GM21825 (cell line): ENCODE measurements around the gene LYSMD1.
A peak's percentile ranks its signal among the peaks of the same experiment; 100 is the strongest.
"Not testable (repeated sequence)": the region's sequence is repeated elsewhere in the genome, so short reads cannot be mapped to it uniquely, and the experiment has no call there.

Experiments
- ATAC-seq: cut with Tn5 transposase; IDR thresholded peaks from one replicate; pipeline ENCODE4 v1.9.1; 2021; ENCODE audit warnings: mild to moderate bottlenecking, moderate library complexity; ENCODE audit not compliant: unreplicated experiment

The LYSMD1 gene

GRCh38 chr1:151165738-151166504 is at the start of gene LYSMD1, which contains the start of gene SCNM1:
Gene LYSMD1, minus strand, starts transcription at chr1:151165902. Its CDS starts 644 bp downstream, at chr1:151165258.
Gene SCNM1, plus strand, starts transcription at chr1:151166144. Its CDS starts 9 bp downstream, at chr1:151166153.
- ATAC-seq: peak; percentile 84

GRCh38 chr1:151213560-151213959 is 47.9 kb upstream of the LYSMD1 start:
- no peak for ATAC-seq

DNA sequence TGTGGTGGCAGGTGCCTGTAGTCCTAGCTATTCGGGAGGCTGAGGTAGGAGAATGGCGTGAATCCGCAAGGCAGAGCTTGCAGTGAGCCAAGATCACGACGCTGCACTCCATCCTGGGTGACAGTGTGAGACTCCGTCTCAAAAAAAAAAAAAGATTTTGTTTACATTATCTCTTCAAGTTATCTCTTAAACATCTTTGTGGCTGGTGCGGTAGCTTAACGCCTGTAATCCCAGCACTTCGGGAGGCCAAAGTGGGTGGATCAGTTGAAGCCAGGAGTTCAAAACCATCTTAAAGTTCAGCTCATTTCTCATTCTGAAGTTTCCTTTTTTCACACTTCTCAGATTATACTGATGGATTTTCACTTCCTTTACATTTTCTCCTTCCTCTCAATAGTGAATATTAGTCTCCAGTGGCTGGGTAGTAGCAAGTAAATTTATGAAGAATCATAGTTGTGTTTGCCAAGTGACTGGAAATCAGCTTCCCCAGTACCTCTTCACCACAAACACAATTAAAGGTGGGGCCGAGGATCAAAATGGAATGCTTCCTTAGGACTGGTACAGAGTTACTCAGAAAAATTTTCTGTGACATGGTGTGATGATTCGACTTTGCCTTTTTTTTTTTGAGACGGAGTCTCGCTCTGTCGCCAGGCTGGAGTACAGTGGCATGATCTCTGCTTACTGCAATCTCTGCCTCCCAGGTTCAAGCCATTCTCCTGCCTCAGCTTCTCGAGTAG is 46.4 kb upstream of the LYSMD1 start:
- ATAC-seq: no peak

DNA sequence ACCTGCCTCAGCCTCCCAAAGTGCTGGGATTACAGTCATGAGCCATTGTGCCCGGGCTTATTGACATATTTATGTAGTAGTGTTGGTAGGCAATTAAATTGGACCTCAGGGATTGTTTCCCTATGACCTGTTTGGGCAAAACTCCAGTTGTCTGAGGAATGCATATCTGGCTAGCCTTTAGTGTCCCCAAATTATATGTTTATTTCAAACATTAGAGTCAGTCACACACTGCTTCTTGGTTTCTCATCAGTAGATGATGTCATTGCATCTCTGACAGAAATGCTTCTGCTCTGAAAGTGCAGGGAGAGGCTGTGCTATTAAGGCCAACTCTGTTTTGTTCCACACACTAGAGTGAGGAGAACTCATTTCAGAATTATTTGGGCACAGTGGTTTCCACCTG is 45.1 kb upstream of the LYSMD1 start:
- no peak for ATAC-seq

DNA sequence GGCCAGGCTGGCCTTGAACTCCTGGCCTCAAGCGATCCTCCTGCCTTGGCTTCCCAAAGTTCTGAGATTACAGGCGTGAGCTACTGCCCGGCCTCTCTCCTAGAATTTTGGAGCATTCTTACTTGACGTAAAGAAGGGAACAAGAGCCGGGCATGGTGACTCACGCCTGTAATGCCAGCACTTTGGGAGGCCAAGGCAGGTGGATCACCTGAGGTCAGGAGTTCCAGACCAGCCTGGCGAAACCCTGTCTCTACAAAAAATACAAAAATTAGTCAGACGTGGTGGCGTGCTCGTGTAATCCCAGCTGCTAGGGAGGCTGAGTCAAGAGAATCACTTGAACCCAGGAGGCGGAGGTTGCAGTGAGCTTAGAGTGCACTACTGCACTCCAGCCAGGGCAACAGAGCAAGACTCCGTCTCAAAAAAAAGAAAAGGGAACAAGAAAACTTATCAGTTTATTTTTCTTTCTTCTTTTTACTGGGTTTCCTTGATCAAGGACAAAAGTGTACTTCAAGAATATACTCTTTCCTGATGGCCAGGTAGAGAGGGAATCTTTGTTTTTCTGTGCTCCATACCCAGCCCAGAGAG is 39.8 kb upstream of the LYSMD1 start:
- not testable (repeated sequence) for ATAC-seq

- no peak for ATAC-seq
These were observed 34.3 kb upstream of the LYSMD1 start for GRCh38 chr1:151199873-151200581.

DNA sequence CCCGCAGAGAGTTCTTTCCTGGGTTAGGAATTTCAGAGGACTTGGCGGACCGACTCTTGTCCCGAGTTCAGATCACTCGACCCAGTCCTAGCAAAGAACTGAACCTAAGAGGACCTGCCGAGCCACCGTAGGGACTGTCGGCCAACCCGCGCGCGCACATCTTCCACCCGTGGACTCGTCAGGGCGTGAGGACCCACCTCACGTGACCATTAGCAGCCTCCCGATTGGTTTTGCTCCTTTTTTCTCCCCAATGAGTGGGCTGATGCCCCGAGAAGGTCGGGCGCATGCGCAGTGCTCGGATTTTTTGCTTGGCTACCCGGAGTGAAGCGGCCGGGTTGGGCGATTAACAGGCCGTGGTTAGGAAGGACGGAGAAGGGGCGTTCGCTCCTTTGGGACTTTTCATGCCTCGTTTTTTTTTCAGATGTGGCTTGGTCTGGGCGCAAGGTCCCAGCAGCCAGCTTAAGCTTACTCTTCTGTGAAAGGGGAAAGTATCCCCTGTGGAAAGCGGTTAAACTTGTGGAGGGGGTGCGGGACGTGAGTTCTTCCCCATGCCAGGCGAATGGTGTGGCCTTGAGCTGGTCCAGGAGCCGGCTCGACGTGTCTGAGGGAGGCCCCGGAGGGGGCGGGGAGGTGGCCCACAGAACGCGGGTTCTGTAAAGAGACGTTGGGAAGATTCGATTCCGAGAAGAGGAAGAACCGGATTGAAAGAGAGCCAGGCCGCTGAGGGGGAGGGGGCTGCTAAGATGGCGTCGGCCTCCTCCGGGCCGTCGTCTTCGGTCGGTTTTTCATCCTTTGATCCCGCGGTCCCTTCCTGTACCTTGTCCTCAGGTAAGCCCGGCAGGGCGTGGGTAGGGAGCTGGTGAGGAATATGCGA is 32.8 kb upstream of the LYSMD1 start, which contains the start of gene PIP5K1A:
Gene PIP5K1A (plus strand): TSS at position 299 of the 874 bp plus-strand sequence. CDS start 445 bp downstream, at position 744.
- ATAC-seq: peak; percentile 75

DNA sequence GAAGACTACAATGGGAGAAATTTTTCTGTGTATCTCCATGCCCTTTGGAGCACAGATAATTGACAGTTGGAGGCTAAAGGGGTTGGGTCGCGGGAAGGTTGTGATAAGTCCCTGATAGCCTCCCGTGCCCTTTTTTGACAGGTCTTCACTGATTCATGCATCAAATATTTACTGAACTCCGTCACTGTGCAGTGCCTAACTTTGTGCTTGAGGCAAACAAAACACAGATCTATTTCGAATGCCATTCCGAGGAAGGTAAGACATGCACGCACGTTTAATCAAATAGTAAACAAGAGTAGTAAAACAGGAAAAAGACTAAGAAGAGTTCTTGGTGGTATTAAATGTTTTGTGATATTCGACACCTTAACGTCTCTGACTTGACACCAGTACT is 32.2 kb upstream of the LYSMD1 start:
- peak; percentile 5 for ATAC-seq

DNA sequence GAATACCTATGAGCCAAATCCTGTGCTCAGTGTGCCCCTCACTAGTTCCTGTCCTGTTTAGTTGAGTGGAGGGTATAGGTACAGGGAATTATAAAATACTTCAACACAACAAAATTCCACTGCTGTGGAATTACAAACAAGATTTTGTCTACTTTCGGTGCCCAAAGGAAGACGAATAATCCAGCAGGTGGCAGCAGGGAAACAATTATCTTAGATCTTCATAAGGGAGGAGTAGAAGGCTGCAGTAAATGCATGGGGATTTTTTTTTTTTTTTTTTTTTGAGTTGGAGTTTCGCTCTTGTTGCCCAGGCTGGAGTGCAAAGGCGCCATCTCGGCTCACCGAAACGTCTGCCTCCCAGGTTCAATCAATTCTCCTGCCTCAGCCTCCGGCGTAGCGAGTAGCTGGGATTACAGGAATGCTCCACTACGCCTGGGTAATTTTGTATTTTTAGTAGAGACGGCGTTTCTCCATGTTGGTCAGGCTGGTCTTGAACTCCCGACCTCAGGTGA is 30.6 kb upstream of the LYSMD1 start:
- ATAC-seq: no peak

DNA sequence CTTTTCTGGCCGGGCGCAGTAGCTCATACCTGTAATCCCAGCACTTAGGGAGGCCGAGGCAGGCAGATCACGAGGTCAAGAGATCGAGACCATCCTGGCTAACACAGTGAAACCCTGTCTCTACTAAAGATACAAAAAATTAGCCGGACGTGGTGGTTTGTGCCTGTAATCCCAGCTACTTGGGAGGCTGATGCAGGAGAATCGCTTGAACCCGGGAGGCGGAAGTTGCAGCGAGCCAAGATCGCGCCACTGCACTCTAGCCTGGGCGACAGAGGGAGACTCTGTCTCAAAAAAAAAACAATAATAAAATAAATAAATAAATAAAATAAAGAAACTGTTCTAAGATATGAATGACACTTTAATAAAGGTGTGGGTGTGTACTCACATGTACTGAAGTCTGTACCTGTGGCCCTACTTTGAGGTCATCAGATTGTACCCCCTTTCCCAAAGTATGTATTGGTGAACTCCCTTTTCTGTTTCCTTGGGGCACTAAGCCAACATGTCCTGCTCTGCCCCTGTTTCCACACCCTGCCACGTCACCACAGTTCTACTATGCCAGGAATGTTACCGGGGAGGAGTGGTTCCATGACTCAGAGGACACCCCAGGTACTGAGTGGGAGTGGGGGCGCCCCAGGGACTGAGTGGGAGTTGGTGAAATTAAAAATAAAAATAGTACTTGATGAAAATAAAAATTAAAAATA is 29.3 kb upstream of the LYSMD1 start:
- ATAC-seq: not testable (repeated sequence)

GRCh38 chr1:151193856-151194255 is 28.2 kb upstream of the LYSMD1 start:
- no peak for ATAC-seq

GRCh38 chr1:151193304-151193703 is 27.6 kb upstream of the LYSMD1 start:
- no peak for ATAC-seq

- ATAC-seq: no peak
These were observed 26.3 kb upstream of the LYSMD1 start for GRCh38 chr1:151192047-151192446.

DNA sequence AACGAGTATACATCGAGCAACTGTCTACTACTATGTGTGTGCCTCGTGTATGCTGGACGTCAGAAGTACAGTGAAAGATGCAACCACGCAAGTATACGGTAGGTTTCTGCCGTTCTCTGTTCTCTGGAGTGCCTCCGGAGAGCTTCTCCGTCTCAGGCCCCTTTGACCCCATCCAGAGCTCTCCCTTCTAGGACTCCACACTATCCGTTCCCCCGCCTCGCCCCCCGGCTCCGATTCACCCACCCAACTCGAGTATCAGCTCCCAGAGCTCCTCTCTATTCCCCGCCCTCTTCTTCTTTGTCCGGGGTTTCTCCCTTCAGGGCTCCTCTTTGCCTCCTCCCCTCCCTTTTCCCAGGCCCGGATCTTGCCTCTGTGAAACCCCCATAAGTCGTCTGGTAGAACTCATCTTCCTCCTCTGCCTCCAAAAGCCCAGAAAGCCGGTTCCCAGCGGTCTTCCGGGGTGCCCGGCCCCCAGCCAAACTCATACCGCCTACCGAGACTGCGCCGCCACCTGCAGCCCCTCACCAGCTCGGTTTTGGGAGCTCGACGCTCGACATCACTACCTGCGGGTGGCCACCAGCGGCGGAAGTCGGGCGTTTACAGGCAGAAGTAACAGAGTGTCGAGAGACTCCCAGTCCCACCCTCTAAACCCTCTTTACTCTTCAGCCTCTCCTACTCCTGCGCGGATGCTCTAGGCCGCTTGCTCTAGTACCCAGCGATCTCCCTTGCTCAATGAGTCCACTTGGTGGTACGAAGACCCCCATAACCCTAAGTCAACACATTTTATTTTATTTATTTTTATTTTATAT is 24.1 kb upstream of the LYSMD1 start, which contains the start of gene VPS72:
Gene VPS72 (minus strand): TSS at position 561 of the 809 bp plus-strand sequence. CDS start 76 bp downstream, at position 485.
- peak; percentile 82 for ATAC-seq

GRCh38 chr1:151188667-151189066 is 23.0 kb upstream of the LYSMD1 start:
- not testable (repeated sequence) for ATAC-seq

DNA sequence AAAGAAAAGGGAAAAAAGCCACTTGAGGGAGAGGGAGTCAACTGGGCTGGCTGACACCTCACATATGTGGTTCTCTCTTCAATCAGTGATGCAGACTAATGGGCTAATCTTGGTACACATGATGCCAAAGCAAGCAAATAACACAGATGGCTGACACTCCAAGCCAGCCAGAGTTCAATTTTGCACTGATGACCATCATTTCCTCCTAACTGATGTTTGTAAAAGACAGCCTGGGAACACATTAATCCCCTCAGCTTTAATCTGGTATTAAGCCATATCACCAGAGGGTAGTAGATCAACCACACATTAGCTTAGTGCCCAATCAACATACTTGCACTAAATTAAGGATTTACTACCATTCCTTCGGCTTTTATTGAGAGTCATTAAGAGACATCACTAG is 21.5 kb upstream of the LYSMD1 start:
- no peak for ATAC-seq

DNA sequence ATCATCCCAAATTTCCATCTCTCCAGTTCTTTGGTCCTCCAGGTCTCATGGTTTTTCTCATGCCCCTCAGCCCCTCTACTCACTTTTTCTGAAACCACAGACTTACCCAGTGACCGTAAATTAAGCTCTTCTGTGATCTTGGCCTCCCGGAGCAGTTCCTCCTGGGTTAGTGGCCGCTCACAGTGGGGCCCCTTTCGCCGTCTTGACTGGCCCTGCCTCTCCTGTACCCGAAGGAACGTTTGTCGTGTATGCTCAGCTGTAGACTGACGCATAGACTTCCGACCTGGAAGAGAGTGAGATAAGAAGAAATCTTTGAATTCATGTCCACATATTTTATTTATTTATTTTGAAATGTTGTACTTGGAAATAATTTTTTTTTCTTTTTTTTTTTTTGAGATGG is 18.5 kb upstream of the LYSMD1 start:
- ATAC-seq: no peak

DNA sequence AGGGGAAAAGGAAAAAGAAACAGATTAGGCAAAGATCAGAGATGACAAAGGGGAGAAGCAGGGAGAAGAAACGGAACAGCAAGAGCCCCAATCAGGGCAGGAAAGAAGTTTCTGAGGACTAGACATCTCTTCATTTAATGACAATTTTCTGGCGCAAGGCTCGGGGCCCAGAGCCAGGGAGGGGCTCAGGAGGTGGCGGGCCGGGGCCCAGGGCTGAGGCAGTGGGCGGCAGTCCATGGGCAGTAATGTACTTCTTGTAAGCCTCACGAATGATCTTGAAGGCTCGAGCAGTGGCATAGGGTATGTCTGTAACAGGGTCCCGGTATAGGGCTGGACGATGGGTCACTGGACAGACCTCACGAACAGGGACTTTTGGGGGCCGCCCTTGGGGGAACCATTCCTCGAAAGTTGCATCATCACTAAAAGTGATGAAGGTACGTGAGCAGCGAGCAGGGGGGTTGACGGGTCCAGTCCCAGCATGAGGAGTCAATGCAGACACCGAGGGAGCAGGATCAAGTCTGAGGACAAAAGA is 10.9 kb upstream of the LYSMD1 start:
- ATAC-seq: no peak
